ENCODE results near the gene DDX24. TPM values are rescaled to one million over a fixed set of nuclear protein-coding genes. Genes with fewer than 3 reads are reported as not detected.

DDX24 gene
- total RNA-seq, 2 experiments from 2014 or later = 241 to 252 TPM

DNA sequence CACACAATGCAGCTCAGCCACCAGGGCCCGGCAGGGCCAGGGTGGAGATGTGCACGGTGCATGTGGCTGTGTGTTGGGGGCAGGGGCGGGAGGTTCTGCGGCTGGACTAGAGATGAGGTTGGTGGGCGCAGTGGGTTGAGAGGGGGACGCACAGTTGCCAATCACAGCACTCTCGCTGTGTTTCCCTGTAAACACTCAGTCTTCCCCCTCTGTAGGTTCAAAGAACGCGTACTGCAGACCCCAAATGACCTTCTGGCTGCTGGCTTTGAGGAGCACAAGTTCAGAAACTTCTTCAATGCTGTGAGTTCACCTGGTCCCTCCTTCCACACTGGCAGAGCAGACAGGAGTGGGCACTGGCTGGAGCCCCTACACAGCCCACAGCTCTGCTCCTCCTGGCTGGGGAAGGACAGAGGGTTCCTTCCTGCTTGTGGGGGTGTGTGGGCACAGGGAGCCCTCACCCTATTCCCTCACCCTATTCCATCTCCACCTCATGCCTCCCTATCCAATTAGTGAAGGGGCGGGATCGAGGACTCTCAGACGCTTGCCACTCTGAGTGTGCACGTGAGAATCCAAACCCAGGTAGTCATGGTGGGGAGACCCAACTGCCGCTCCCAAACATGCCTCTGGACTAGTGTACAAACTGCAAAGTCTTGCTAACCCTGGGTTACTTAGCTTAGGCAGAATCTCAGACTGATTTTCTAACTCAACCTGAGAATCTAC is 37.1 kb downstream of the DDX24 start:
- DNase-seq = no peak
- H3K27ac Mint-ChIP-seq = no peak overlapping the region
- ChIA-PET POLR2A (interaction anchor here (0.6 kb wide), 1 partner anchor 9 kb away, joined by 4 read pairs; no protein-coding TSS in a partner anchor), CTCF (interaction anchor here (1.0 to 1.7 kb wide), 3 partner anchors 11 to 104 kb away, joined by 3 to 5 read pairs (median 4); no protein-coding TSS in a partner anchor)
- H3K4me1 Mint-ChIP-seq (ENCODE audit: low read depth) = no peaks in the 10 kb centered on the region
- intact Hi-C loops (cut with micrococcal nuclease) = no loop called here
- no peaks in the 10 kb centered on the region for H3K27me3 Mint-ChIP-seq
- no peaks in the 10 kb centered on the region for H3K9me3 Mint-ChIP-seq
- H3K4me3 Mint-ChIP-seq = no peak overlapping the region
- H3K36me3 Mint-ChIP-seq = peaks cover 13% of the 10 kb centered on the region

DNA sequence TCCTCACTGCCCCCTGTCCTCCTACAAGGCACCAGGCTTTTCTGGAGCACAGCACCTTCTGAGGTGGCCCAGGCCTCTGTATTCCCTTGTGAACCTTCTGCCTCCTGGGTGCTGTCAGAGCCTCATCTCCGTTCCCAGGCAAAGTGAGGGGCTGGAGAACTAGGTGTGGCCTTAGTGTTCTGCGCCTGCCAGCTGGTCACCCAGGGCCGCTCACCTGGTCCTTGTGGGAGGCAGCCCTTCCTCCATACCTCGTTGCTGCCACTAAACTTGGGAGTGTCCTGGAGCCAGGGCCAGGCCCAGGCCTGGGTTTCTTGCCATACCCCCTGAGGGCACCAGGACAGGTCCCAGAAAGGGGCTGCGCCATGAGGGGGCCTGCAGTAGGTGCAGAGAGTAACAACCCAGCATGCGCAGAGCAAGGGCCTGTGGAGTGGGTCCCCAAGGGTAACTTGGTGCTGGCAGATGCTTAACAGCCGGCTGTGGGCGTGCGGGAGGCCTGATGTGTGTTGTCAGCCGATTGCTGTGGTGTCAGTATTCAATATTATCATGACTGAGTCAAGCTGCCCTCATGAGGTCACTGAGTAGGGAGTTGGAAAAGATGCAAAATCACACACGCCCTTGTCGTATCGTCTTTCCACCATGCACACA is 37.8 kb downstream of the DDX24 start:
- no peak overlapping the region for H3K4me3 Mint-ChIP-seq
- H3K9me3 Mint-ChIP-seq = no peaks in the 10 kb centered on the region
- intact Hi-C loops (cut with micrococcal nuclease) = no loop called here
- H3K36me3 Mint-ChIP-seq = peaks cover 10% of the 10 kb centered on the region
- ChIA-PET POLR2A (no interaction called here), CTCF (interaction anchor here (0.9 to 1.7 kb wide), 4 partner anchors 10 to 137 kb away, joined by 3 to 7 read pairs (median 4); no protein-coding TSS in a partner anchor)
- H3K27ac Mint-ChIP-seq = no peak overlapping the region
- no peaks in the 10 kb centered on the region for H3K27me3 Mint-ChIP-seq
- no peak for DNase-seq
- no peaks in the 10 kb centered on the region for H3K4me1 Mint-ChIP-seq (ENCODE audit: low read depth)

DNA sequence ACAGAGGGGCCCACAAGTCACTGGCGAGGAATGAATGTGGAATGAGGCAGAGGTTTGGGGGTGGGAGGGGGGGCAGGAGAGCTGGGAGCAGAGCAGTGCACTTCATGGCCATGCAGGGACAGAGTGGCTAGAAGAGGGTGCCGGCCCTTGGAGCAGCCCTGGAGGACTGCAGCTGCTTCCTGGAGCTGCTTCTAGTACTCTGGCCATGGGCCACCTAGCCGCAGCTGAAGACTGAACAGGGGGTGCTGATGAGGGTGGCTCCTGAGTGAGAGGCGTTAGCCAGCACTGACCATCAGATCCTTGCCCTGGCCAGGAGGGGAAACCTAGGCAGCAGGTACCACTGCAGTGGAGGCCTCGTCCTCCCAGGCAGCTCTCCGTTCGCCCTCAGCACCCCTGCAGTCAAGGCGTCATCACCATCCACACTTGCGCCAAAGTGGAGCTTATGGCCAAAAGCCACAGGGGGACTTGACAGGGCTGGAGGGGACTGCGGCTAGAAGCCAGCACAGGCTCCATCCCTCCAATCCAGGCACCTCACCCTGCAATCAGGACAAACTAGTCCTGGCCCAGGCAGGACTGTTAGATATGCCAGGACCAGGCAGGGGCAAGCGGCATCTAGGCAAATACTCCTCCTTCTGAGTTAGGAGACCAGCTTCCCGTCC is 38.4 kb downstream of the DDX24 start:
- ChIA-PET POLR2A (no interaction called here), CTCF (interaction anchor here (0.9 to 1.7 kb wide), 4 partner anchors 9 to 138 kb away, joined by 3 to 7 read pairs (median 4); no protein-coding TSS in a partner anchor)
- Mint-ChIP-seq H3K27me3 (no peaks in the 10 kb centered on the region), H3K4me1 (ENCODE audit: low read depth) (no peaks in the 10 kb centered on the region), H3K4me3 (no peak overlapping the region), H3K27ac (no peak overlapping the region), H3K36me3 (peaks cover 6% of the 10 kb centered on the region), H3K9me3 (no peaks in the 10 kb centered on the region)
- intact Hi-C loops (cut with micrococcal nuclease) = no loop called here
- no peak for DNase-seq

DNA sequence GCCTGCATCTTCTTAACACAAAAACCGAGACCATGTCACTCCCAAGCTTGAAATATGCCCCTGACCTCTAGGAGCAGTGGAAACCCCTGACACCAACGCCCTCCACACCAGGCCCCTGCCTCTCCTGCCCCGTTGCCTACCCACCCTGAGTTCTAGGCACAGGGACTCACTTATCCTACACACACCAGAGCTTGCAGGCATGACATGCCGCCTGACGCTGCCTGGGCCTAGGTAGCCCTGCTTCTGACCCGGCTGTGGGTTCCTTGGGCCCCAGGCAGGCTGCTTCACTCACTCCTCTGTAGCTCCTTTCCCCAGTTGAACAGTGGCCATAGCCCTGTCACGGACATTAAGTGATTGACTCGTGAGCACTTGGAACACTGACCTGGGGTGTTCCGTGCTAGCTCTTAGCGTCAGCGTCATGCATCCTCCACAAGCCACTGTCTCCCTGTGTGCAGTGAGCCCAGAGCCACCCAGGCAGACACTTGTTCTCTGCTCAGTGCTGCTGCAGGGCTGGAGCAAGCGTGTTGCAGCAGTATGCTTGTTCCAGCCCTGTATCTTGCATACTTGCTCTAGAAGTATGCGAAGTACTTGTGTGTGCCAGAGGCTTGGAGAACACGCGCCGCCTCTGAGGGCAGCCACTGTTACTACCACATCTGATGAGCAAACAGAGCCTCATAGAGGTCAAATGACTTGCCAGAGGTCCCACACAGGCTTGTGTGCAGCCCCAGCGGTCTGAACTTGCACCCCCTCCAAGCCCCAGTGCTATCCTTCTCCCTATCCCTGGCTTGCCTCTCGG is 39.3 kb downstream of the DDX24 start:
- no peak for DNase-seq
- peaks cover 1% of the 10 kb centered on the region for H3K4me1 Mint-ChIP-seq (ENCODE audit: low read depth)
- H3K9me3 Mint-ChIP-seq = no peaks in the 10 kb centered on the region
- peaks cover 4% of the 10 kb centered on the region for H3K36me3 Mint-ChIP-seq
- H3K4me3 Mint-ChIP-seq = no peak overlapping the region
- H3K27ac Mint-ChIP-seq = no peak overlapping the region
- intact Hi-C loops (cut with micrococcal nuclease) = no loop called here
- ChIA-PET CTCF (interaction anchor here (1.0 kb wide), 1 partner anchor 90 kb away, joined by 3 read pairs; no protein-coding TSS in a partner anchor), POLR2A (no interaction called here)
- no peaks in the 10 kb centered on the region for H3K27me3 Mint-ChIP-seq

DNA sequence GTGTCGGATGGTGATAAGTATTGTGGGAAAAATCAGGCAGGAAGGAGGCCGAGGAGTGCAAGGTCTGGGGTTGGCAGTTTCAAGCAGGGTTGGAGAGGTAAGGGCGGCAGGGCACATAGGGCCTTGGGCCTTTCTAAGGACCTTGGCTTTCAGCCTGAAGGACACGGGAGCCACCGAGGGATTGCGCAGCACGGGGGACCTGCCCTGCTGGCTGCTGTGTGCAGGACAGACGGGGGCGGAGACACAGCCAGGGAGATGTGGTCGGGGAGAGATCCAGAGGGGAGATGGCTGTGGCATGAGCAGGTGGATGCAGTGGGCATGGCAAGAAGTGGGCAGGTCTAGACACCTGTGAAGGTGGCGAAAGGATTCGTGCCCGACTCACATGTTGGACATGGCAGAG is 40.2 kb downstream of the DDX24 start:
- H3K27ac Mint-ChIP-seq = no peak overlapping the region
- ChIA-PET CTCF (no interaction called here), POLR2A (no interaction called here)

DNA sequence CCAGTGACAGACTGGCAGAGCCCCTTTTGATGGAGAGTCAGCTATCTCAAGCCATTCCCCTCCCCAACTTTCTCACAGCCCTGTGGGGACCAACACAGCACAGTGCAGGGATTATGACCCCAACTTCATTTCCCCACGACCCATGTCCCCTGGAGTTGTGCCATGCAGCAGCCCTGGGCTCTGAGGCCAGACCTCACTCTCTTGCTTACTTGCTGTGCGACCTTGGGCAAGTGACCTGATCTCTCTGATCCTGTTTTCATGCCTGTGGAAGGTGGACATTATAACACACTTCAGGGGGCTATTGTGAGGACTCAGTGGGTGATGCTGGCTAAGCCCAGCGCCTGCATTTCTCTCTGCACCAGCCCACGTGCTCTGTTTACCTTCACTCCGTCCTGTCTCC is 40.8 kb downstream of the DDX24 start:
- H3K36me3 Mint-ChIP-seq = peaks cover 4% of the 10 kb centered on the region
- H3K27me3 Mint-ChIP-seq = no peaks in the 10 kb centered on the region
- H3K4me3 Mint-ChIP-seq = no peak overlapping the region
- intact Hi-C loops (cut with micrococcal nuclease) = no loop called here
- ChIA-PET CTCF (interaction anchor here (1.0 to 8.4 kb wide), 3 partner anchors 10 to 100 kb away, joined by 3 to 187 read pairs (median 5); no protein-coding TSS in a partner anchor), POLR2A (no interaction called here)
- no peaks in the 10 kb centered on the region for H3K9me3 Mint-ChIP-seq
- H3K27ac Mint-ChIP-seq = no peak overlapping the region
- peaks cover 3% of the 10 kb centered on the region for H3K4me1 Mint-ChIP-seq (ENCODE audit: low read depth)
- no peak for DNase-seq

More for the DNA sequence above, 40.2 kb downstream of the DDX24 start:
- Mint-ChIP-seq H3K27me3 (no peaks in the 10 kb centered on the region), H3K4me3 (no peak overlapping the region), H3K4me1 (ENCODE audit: low read depth) (peaks cover 3% of the 10 kb centered on the region), H3K9me3 (no peaks in the 10 kb centered on the region), H3K36me3 (peaks cover 4% of the 10 kb centered on the region)
- intact Hi-C loops (cut with micrococcal nuclease) = no loop called here
- no peak for DNase-seq

DNA sequence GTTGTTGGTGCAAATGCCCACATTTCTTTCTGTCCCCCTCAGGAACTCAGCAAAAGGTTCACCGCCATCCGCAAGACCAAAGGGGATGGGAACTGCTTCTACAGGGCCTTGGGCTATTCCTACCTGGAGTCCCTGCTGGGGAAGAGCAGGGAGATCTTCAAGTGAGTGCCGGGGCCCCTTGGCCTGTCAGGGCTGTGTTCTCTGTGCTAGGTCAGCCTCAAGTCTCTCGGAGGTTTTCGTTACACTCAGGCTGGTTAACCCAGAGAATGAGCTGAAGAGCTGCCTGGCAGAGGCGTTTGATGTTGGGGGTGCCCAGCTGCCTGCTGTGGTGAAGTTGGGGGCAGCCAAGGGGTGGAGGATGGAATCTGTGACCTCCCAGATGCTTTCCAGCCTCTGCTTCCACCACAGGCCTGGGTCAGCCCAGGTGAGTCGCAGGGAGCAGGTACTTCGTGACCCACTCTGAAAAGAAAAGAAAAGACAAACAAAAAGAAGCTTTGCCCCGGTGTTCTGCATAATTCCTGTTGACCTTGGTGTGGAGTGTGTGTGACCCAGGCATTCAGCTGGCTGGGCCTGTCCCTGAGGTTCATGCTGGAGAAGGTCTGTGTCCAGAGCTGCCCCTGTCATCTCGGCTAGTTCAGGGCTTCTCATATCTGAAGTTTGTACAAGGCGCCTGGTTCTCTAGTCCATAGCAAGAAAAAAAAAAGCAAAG is 41.9 kb downstream of the DDX24 start:
- no peak overlapping the region for H3K27ac Mint-ChIP-seq
- ChIA-PET POLR2A (no interaction called here), CTCF (interaction anchor here (0.7 to 8.4 kb wide), 6 partner anchors 11 to 100 kb away, joined by 3 to 187 read pairs (median 30); partner anchors contain the start of genes DDX24, IFI27L1 and IFI27L2)

DNA sequence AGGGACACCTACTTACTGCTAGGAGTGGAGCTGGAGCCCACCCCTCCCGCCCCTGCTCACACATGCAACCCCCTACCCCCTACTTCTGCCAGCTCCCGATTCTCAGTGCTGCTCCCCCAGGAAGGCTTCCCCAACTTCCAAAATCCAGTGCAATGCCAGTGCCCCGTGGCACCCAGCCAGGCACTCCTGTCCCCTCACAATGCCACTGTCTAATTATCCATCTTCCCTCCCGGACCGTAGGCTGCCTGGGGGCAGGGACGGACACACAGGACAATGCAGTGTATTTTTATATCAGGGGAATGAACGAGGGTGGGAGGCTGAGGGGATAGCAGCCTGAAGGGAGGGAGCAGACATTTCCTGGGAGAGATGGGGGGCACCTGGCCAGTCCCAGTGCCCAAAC is 42.5 kb downstream of the DDX24 start:
- H3K27ac Mint-ChIP-seq = no peak overlapping the region
- H3K4me1 Mint-ChIP-seq (ENCODE audit: low read depth) = peaks cover 3% of the 10 kb centered on the region
- H3K27me3 Mint-ChIP-seq = no peaks in the 10 kb centered on the region
- intact Hi-C loops (cut with micrococcal nuclease) = loop anchor here (5.0 kb wide), 1 partner anchor 449 kb away; no protein-coding TSS in a partner anchor
- no peak for DNase-seq
- ChIA-PET POLR2A (no interaction called here), CTCF (interaction anchor here (0.9 to 8.4 kb wide), 6 partner anchors 10 to 101 kb away, joined by 3 to 187 read pairs (median 32); partner anchors contain the start of genes DDX24, IFI27L1 and IFI27L2)
- no peaks in the 10 kb centered on the region for H3K9me3 Mint-ChIP-seq
- no peak overlapping the region for H3K4me3 Mint-ChIP-seq
- no peaks in the 10 kb centered on the region for H3K36me3 Mint-ChIP-seq

More for the DNA sequence above, 41.9 kb downstream of the DDX24 start:
- no peaks in the 10 kb centered on the region for H3K9me3 Mint-ChIP-seq
- intact Hi-C loops (cut with micrococcal nuclease) = loop anchor here (5.0 kb wide), 1 partner anchor 448 kb away; no protein-coding TSS in a partner anchor
- H3K4me3 Mint-ChIP-seq = no peak overlapping the region
- no peaks in the 10 kb centered on the region for H3K27me3 Mint-ChIP-seq
- H3K4me1 Mint-ChIP-seq (ENCODE audit: low read depth) = peaks cover 3% of the 10 kb centered on the region
- no peaks in the 10 kb centered on the region for H3K36me3 Mint-ChIP-seq
- no peak for DNase-seq

DNA sequence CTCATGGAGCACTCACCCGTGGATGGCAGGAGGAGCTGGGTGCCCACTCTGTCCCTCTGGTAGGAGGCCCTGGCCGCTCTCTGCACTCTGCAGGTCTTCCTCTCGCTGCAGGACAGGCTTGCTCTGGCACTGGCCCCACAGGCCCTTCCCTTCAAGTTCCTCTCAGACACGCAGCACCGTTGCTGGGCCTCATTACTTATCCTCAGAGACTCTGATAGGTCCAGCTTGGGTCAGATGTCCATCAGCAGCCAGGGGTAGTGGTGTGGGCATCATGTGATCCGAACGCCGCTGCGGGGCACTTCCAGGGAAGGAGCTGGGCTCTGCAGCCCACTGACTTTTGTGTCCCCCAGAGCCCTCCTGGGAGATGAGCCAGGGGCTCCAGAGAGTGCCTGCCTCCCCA is 43.0 kb downstream of the DDX24 start:
- H3K36me3 Mint-ChIP-seq = no peaks in the 10 kb centered on the region
- H3K9me3 Mint-ChIP-seq = no peaks in the 10 kb centered on the region
- DNase-seq = no peak
- ChIA-PET CTCF (interaction anchor here (0.9 to 8.4 kb wide), 9 partner anchors 8 to 101 kb away, joined by 3 to 187 read pairs (median 23); partner anchors contain the start of genes DDX24, IFI27L1 and IFI27L2), POLR2A (no interaction called here)
- peaks cover 3% of the 10 kb centered on the region for H3K4me1 Mint-ChIP-seq (ENCODE audit: low read depth)
- H3K4me3 Mint-ChIP-seq = no peak overlapping the region
- no peaks in the 10 kb centered on the region for H3K27me3 Mint-ChIP-seq
- intact Hi-C loops (cut with micrococcal nuclease) = loop anchor here (5.0 kb wide), 1 partner anchor 449 kb away; no protein-coding TSS in a partner anchor
- no peak overlapping the region for H3K27ac Mint-ChIP-seq

DNA sequence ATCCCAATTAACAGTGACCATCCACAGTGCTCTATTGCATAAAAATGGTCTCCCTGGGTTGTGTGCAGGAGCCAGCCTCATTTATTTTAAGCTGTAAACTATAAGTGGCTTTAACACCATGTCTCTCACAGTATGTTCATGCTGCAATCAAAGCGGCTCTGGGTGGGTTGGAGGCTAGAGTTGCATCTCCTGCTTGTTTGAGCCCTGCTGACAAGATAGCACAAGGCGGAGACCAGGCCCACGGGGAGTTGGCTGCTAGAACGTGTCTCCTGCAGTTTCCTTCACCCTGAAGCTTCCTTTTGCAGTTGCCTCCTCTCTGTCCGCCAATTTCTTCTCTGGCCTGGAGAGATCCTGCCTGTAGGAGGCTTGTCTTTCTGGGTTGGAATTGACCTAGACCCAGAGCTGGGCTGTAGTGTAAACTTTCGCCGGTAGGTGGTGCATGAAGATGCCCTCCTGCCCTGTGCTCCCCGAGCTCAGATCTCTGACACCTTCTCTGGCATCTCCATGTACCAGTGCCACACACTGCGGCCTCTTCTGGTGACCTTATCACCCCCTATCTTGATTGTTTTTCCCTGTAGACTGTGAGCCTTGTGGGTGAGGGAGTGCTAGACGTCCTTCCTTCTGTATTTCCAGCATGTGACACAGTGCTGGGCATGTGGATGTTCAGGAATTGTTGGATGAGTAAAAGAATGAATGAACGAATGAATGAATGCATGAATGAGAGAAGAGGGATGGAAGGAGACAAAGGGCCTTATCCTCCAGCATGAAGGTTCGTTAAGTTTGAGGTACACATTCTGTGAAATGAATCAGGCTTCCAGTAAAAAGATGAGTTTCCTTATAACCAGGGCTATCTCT is 44.5 kb downstream of the DDX24 start:
- ChIA-PET CTCF (interaction anchor here (0.5 to 8.4 kb wide), 51 partner anchors 9 to 1302 kb away, joined by 3 to 187 read pairs (median 4); partner anchors contain the start of genes DDX24, IFI27L1, IFI27L2 and OTUB2), POLR2A (interaction anchor here (1.0 to 1.9 kb wide), 4 partner anchors 8 to 100 kb away, joined by 4 to 6 read pairs (median 4); partner anchors contain the start of genes DDX24, IFI27L1 and OTUB2)
- Mint-ChIP-seq H3K36me3 (no peaks in the 10 kb centered on the region), H3K27ac (no peak overlapping the region), H3K4me1 (ENCODE audit: low read depth) (peaks cover 3% of the 10 kb centered on the region), H3K9me3 (no peaks in the 10 kb centered on the region), H3K27me3 (no peaks in the 10 kb centered on the region), H3K4me3 (no peak overlapping the region)
- DNase-seq = peak; percentile 88
- intact Hi-C loops (cut with micrococcal nuclease) = loop anchor here (1.0 to 5.0 kb wide), 5 partner anchors 45 to 451 kb away; partner anchors contain the start of genes DDX24, IFI27L1 and IFI27L2

All from activated CD4-positive, alpha-beta memory T cell treated with anti-CD3 and anti-CD28 coated beads for 36 hours (primary cell).